A549 treated with AZD9567 at 1 μM for 4 hours (cell line): ENCODE results near the gene GPRASP1. TPM values are rescaled to one million over a fixed set of nuclear protein-coding genes. Genes with fewer than 3 reads are reported as not detected.

ENCODE experiments used
- total RNA-seq: library from RNA; stranded (reverse); fragments of 200-300 nt; extraction: Qiagen RNA extraction; gene quantifications from 5 replicates; pipeline ENCODE4 v1.2.3, GENCODE V29; 2022; ENCODE audit not compliant: insufficient read depth

Gene GPRASP1, protein sequence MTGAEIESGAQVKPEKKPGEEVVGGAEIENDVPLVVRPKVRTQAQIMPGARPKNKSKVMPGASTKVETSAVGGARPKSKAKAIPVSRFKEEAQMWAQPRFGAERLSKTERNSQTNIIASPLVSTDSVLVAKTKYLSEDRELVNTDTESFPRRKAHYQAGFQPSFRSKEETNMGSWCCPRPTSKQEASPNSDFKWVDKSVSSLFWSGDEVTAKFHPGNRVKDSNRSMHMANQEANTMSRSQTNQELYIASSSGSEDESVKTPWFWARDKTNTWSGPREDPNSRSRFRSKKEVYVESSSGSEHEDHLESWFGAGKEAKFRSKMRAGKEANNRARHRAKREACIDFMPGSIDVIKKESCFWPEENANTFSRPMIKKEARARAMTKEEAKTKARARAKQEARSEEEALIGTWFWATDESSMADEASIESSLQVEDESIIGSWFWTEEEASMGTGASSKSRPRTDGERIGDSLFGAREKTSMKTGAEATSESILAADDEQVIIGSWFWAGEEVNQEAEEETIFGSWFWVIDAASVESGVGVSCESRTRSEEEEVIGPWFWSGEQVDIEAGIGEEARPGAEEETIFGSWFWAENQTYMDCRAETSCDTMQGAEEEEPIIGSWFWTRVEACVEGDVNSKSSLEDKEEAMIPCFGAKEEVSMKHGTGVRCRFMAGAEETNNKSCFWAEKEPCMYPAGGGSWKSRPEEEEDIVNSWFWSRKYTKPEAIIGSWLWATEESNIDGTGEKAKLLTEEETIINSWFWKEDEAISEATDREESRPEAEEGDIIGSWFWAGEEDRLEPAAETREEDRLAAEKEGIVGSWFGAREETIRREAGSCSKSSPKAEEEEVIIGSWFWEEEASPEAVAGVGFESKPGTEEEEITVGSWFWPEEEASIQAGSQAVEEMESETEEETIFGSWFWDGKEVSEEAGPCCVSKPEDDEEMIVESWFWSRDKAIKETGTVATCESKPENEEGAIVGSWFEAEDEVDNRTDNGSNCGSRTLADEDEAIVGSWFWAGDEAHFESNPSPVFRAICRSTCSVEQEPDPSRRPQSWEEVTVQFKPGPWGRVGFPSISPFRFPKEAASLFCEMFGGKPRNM (N-terminal part only)
- 0.28 to 0.43 TPM (median 0.37 TPM) in 4 of 5 replicates, not detected in the other for total RNA-seq

DNA sequence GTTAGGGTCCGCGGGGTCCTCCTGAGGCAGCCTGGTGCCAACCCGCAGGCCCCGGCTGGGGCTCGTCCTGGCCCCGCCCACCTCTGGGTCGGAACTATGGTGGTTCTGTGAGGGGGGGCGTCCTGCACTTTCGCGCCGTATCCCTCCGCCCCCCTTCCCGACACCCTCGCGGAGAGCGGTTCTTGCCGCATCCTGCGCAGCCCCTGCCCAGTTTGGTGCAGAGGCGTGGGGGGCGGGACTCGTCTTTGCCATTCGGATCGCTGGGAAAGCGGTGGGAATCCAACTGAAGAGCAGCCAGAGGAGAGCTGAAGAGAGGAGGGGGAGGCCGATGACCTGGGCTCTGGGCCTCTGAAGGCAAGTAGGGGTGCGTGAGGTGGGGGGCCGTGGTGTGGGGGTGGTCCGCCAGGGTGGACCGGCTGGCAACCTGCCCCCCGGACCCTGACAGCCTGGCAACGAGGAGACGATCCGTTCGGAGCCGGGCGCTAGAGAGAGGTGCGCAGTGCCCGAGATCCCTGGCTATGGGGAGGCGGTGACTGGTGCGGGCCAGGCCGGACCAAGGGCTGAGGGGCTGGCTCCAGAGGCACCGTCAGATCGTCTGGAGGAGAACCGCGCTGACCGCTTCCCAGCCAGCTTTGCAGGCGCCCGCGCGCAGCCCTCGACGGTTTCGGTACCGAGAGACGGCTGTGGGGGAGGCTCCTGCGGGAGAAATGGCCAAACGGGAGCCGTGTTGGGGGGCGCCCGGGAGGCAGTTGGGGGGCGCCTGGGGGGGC is at the start of gene GPRASP1:
TSS of gene GPRASP1 (plus strand) at position 242 of the 770 bp plus-strand sequence. CDS start 2,431 bp downstream, outside the sequence.

Other genes starting within 250 kb of the GPRASP1 start
- not detected in 5 replicates for gene NXF2B, start 211.5 kb upstream of the GPRASP1 start, total RNA-seq
- gene TCP11X2, start 179.7 kb upstream of the GPRASP1 start, total RNA-seq = not detected in 5 replicates
- gene TMSB15A, start 134.7 kb upstream of the GPRASP1 start, total RNA-seq = 0.31 to 0.78 TPM (median 0.63 TPM) in 4 of 5 replicates, not detected in the other
- 8.4 to 9.2 TPM (median 9.1 TPM) in 5 replicates for gene ARMCX5, start 52.0 kb upstream of the GPRASP1 start, total RNA-seq
- gene GPRASP2, start 61.0 kb downstream of the GPRASP1 start, total RNA-seq = 3.9 to 4.8 TPM (median 4.1 TPM) in 5 replicates
- gene GPRASP3, start 69.3 kb downstream of the GPRASP1 start, total RNA-seq = 2.3 to 2.8 TPM (median 2.5 TPM) in 5 replicates